Ectodermal cell (in vitro differentiated cells): Measurements from ENCODE around the gene RPS8.
"Not testable (repeated sequence)": the region's sequence is repeated elsewhere in the genome, so short reads cannot be mapped to it uniquely, and the experiment has no call there.

Source experiments
- H3K27ac ChIP-seq: 2 replicates; pipeline ENCODE4 v1.7.0; 2013; ENCODE audit warnings: mild to moderate bottlenecking, low read depth, low read length; ENCODE audit not compliant: insufficient read depth, poor library complexity, severe bottlenecking
- H3K27me3 ChIP-seq: 2 replicates; pipeline ENCODE4 v1.7.0; 2013; ENCODE audit warnings: mild to moderate bottlenecking, low read length; ENCODE audit not compliant: insufficient read depth, control insufficient read depth, poor library complexity, severe bottlenecking
- H3K36me3 ChIP-seq: one replicate; pipeline ENCODE4 v1.7.0; 2013; ENCODE audit warnings: low read length; ENCODE audit not compliant: control insufficient read depth, insufficient read depth
- H3K4me1 ChIP-seq: one replicate; pipeline ENCODE4 v1.7.0; 2013; ENCODE audit warnings: low read length; ENCODE audit not compliant: control insufficient read depth, insufficient read depth
- H3K4me3 ChIP-seq: 2 replicates; pipeline ENCODE4 v1.7.0; 2013; ENCODE audit warnings: low read depth, low read length, control low read depth; ENCODE audit not compliant: insufficient read depth
- H3K9me3 ChIP-seq: 2 replicates; pipeline ENCODE4 v1.7.0; 2013; ENCODE audit warnings: mild to moderate bottlenecking, low read length, moderate library complexity; ENCODE audit not compliant: control insufficient read depth
- WGBS, 2 experiments: methylation state at CpG; one replicate each; pipeline ENCODE4 v1.1.7; 2013; ENCODE audit warnings: missing lambda C conversion rate in 2 of 2; 5-methylcytosine and 5-hydroxymethylcytosine counted together

Gene RPS8

DNA sequence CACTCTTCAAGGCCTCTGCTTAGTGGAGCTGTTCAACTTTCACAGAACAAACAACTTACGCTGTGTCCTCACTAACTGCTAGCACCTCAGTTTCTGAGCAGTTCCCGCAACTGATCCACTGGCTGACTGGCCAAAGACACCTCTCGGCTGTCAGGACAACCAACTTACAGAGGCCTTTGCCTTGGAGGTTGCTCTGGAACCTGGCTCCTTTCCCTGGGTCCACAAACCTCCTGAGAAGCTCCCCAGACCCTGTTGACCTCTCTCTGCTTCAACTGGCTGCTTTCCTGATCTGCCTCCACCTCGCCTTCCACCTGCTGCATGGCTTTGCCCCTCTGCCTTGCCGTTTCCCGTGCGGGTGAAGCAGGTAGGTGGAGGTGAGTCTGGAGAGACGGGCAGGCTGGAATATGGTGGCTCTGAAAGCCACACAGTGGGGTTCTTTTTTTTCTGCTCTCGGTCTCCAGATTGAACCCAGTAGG, 45.9 kb downstream of the RPS8 start:
- no peak overlapping the region for H3K4me3 ChIP-seq
- WGBS, 2 experiments = 87 to 95% methylated on average over 9 of the region's 9 CpGs
- H3K27ac ChIP-seq = no peak overlapping the region
- no peaks in the 10 kb centered on the region for H3K4me1 ChIP-seq
- H3K27me3 ChIP-seq = no peaks in the 10 kb centered on the region
- no peaks in the 10 kb centered on the region for H3K36me3 ChIP-seq
- H3K9me3 ChIP-seq = no peaks in the 10 kb centered on the region

DNA sequence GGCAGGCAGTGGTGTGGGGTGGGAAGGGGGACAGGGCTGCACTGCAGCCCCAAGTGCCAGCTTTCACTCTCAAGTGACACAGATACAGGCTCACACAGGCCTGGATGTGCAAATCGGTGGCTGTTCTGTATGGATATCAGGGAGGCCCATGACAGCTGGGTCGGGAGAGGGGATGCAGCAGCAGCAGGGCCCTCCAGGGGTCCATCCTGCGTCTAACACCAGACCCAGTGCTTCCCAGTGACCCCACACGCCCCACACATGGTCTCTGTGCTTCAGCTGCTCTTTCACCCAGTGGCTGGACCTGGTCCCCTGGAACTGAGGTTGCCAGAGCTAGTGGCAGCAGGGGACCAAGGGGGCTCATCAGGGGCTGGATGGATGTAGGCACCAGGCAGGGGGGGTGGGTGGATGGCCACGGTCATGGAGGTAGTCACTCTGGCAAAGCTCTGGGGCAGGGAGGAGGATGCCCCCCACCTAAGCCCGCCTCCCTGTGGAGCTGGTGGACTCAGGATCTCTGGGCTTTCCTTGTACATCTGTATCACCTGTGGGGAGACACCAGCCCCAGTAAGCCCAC, 46.9 kb downstream of the RPS8 start:
- Histone ChIP-seq H3K36me3 (no peaks in the 10 kb centered on the region), H3K9me3 (no peaks in the 10 kb centered on the region), H3K27ac (no peak overlapping the region), H3K27me3 (no peaks in the 10 kb centered on the region), H3K4me1 (no peaks in the 10 kb centered on the region), H3K4me3 (no peak overlapping the region)
- WGBS, 2 experiments = 90 to 92% methylated on average over 6 of the region's 6 CpGs

DNA sequence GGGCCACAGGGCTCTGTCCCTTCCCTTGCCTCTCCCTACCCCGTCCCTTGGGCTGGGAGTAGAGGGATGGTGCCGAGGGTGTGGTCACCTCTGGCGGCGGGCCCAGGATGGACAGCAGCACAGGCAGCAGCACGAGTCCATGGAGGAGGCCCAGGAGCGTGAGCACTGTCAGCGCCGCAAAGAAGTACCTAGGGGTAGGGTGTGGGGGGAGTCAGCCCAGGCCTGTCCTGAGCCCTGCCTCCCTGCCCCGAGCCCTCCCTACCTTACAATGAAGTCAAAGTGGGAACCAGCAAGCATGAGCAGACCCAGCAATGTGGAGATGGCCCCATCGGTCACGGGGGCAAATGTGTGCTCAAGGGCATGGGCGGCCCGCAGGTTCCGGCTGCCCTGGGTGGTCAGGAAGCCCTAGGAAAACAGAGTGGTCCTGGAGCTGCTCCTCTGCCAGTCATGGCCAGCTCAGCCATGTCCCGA, 47.7 kb downstream of the RPS8 start:
- 94 to 95% methylated on average over 15 of the region's 15 CpGs for WGBS, 2 experiments
- Histone ChIP-seq H3K27me3 (no peaks in the 10 kb centered on the region), H3K9me3 (no peaks in the 10 kb centered on the region), H3K4me1 (no peaks in the 10 kb centered on the region), H3K4me3 (no peak overlapping the region), H3K27ac (no peak overlapping the region), H3K36me3 (no peaks in the 10 kb centered on the region)

DNA sequence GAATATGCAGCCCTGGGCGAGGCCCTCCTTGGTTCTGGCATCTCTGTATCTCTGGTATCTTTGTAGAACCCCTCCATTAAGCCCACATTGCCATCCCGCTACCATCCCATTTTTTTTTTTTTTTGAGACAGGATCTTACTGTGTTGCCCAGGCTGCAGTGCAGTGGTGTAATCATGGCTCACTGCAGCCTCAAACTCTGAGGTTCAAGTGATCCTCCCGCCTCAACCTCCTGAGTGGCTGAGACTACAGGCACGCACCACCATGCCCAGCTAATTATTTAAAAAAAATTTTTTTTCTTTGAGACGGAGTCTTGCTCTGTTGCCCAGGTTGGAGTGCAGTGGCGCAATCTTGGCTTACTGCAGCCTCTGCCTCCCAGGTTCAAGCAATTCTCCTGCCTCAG, 49.1 kb downstream of the RPS8 start:
- H3K27ac ChIP-seq, H3K27me3 ChIP-seq, H3K9me3 ChIP-seq, H3K36me3 ChIP-seq, H3K4me3 ChIP-seq, H3K4me1 ChIP-seq: not testable (repeated sequence)
- WGBS, 2 experiments = 93 to 94% methylated on average over 6 of the region's 6 CpGs

DNA sequence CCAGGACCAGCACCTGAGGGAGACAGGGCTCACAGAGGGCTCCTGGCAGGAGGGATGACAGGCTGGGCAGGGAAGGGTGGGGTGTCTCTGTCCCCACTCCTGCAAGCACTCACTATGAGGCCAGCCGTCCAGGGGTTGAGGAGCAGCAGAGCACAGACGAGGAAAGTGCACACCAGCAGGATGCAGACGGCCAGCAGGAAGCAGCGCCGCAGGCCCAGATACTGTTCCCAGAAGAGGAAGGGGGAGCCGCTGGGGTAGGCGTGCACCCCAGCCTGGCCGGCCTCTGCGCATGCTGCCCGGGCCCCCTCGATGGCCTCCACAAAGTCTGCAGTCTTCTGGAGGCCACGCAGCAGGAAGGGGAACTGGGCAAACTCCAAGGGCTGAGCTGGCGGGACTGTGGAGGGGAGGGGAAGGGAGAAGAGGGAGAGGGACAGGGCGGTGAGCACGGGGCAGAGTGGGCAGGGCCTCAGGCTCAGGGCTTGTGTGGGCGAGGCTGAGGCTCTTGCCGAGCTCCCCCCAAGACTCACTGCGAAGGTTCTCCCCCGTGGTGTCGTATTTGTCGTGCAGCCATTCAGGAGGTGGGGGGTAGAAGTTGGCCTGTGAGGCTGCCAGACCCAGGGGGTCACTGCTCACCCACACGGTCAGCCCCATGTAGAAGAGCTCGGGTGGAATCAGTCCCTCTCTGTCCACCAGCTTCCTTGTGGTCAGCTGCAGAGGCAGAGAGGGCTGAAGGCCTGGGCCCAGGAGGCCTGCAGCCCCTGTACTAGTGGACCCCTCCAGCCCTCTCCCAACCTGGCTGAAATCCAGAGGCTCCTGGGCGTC, 51.2 kb downstream of the RPS8 start:
- Histone ChIP-seq H3K4me3 (no peak overlapping the region), H3K9me3 (no peaks in the 10 kb centered on the region), H3K36me3 (no peaks in the 10 kb centered on the region), H3K4me1 (no peaks in the 10 kb centered on the region), H3K27me3 (no peaks in the 10 kb centered on the region), H3K27ac (no peak overlapping the region)
- 84 to 85% methylated on average over 24 of the region's 24 CpGs for WGBS, 2 experiments

DNA sequence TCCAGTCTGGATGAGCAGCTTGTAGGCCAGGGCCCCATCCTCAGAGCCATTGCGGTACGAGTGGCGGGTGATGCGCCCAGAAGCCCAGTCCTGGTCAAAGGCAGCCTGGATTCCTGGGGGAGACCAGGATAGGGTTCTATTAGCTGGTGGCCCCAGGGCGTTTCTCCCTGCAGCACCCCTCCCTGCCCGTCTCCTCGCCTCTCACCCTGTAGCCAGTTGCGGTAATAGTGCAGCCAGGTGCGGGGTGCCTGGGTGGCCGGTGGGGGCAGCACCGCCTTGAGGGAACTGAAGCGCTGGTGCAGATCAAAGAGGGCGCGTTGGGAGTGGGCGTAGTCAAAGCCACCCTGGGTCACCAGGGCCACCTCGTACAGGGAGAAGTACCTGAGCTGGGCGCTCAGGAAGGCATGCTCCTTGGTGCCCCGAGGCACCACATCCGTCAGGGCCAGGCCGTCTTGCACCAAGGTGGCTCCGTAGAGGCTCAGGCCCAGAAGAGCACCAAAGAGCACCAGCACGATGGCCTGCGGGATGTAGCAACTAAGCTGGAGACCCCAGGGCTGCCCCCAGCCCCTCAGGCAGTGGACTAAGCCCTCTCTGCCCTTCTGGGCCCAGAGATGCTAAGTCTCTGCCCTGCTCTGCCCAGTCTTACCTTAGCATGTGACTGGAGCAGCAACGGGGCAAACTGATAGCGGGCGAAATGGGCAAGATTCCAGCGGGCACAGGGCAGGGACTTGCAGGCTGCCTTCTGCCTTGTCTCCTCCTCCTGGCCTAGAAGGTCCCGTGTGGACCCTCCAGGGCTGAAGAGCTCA, 52.1 kb downstream of the RPS8 start:
- no peak overlapping the region for H3K27ac ChIP-seq
- H3K4me1 ChIP-seq = no peaks in the 10 kb centered on the region
- no peak overlapping the region for H3K4me3 ChIP-seq
- H3K9me3 ChIP-seq = no peaks in the 10 kb centered on the region
- H3K36me3 ChIP-seq = no peaks in the 10 kb centered on the region
- WGBS, 2 experiments = 92 to 93% methylated on average over 28 of the region's 28 CpGs
- H3K27me3 ChIP-seq = no peaks in the 10 kb centered on the region

DNA sequence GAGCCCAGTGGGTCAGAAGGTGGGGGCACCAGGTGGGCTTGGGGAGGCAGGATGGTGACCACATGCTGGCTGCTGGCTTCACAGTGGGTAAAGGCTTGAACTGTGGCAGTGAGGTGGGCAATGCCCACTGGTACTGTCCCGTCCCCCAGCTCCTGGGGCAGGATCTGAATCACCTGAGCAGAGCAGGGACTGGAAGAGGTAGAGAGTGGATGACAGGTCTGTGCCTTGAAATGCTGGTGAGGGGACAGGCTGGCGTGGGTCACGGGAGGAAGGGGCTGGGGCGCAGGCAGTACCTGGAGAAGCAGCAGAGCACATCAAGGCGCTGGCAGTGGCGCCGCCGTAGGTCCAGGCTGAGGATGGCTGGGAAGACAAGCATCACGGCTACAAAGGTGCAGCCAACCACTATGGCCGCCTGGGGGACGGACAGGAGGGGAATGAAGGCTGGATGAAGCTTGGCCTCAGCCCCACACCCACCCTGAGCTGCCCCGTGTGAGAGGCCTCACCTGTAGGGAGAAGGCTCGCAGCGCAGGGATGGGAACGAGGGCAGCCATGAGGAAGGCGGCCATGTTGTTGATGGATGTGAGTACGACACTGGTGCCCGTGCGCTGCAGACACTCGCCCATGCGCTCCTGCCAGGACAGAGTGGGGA, 52.8 kb downstream of the RPS8 start:
- WGBS, 2 experiments = 94 to 95% methylated on average over 21 of the region's 21 CpGs
- H3K4me1 ChIP-seq = no peaks in the 10 kb centered on the region
- H3K27me3 ChIP-seq = no peaks in the 10 kb centered on the region
- no peaks in the 10 kb centered on the region for H3K36me3 ChIP-seq
- H3K9me3 ChIP-seq = no peaks in the 10 kb centered on the region
- H3K27ac ChIP-seq = no peak overlapping the region
- no peak overlapping the region for H3K4me3 ChIP-seq
